Activated T-cell treated with anti-CD3 and anti-CD28 coated beads, Interleukin-2, amount 50 U/mL, for 48 hours (primary cell): ENCODE results near the gene RWDD3.

Source experiments
- DNase-seq, 2 experiments: peaks; one replicate each; pipeline ENCODE4 v3.0.0-alpha.2; 2020

Gene RWDD3

DNA sequence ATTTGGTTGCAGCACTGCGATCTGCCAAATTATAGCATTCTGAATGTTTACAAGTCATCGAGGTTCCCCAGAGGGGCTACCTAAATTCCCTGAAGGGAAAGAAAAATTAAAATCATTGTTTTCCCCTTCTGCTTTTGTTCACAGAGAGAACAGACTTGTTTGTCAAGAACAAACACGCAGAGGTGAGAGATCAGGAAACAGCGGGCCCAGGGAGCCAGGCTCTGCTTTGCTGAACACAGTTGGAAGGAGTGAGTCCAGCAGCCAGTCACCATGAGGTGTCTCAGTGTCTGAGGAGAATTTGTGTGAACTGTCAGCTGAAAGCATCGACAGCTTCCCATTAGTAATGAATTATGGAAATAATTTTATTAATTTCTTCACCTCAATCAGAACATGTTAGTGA lies 52.5 kb downstream of the RWDD3 start:
- no peak for DNase-seq

GRCh38 chr1:95287081-95287480 lies 53.1 kb downstream of the RWDD3 start:
- DNase-seq = no peak

DNA sequence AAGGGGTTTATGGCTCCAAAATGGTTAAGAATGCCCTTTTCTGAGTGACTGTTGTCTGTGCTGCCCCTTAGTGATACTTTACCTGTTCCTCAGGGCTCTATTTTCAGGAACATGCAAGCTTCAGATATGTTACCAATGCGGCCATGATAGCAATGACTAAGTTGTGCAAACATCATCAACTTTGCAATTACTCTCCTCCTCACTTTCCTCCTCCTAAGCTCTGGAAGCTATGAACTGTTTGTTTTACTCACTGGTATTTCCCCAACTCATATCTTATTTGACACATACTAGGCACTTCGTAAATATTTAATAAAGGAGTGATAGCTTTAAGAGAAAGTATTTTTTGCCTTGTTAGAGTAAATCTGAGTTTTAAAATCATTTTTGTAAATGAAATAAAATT lies 53.8 kb downstream of the RWDD3 start:
- no peak for DNase-seq
